Amniotic stem cell (primary cell): ENCODE data around the gene VSX2.

ENCODE experiments used
- DNase-seq: peaks from one replicate; lab custom pipeline; 2025; lab: John Stamatoyannopoulos, UW

VSX2 gene

GRCh38 chr14:74221741-74222140 lies 17.5 kb upstream of the VSX2 start:
- no peak for DNase-seq

GRCh38 chr14:74223016-74223415 lies 16.2 kb upstream of the VSX2 start:
- DNase-seq = no peak

- no peak for DNase-seq
Observed at GRCh38 chr14:74231784-74232183, 7.5 kb upstream of the VSX2 start.

- DNase-seq = no peak
Observed at GRCh38 chr14:74235017-74235416, 4.2 kb upstream of the VSX2 start.

- DNase-seq = no peak
Observed at GRCh38 chr14:74237441-74237840, 1.8 kb upstream of the VSX2 start.

- DNase-seq = no peak
Observed at GRCh38 chr14:74239848-74240793, 872 bp downstream of the VSX2 start.

- no peak for DNase-seq
Observed at GRCh38 chr14:74240794-74241651, 1.8 kb downstream of the VSX2 start.

- DNase-seq = no peak
Observed at GRCh38 chr14:74241652-74242017, 2.4 kb downstream of the VSX2 start.

GRCh38 chr14:74242021-74242779 lies 3.0 kb downstream of the VSX2 start:
- no peak for DNase-seq

- DNase-seq = no peak
Observed at GRCh38 chr14:74242780-74243042, 3.5 kb downstream of the VSX2 start.

GRCh38 chr14:74243051-74243450 lies 3.8 kb downstream of the VSX2 start:
- no peak for DNase-seq

- DNase-seq = no peak
Observed at GRCh38 chr14:74244115-74244514, 4.9 kb downstream of the VSX2 start.

GRCh38 chr14:74245292-74245691 lies 6.0 kb downstream of the VSX2 start:
- DNase-seq = no peak

GRCh38 chr14:74246542-74246941 lies 7.3 kb downstream of the VSX2 start:
- no peak for DNase-seq

- no peak for DNase-seq
Observed at GRCh38 chr14:74248017-74248416, 8.8 kb downstream of the VSX2 start.

GRCh38 chr14:74249433-74250375 lies 10.5 kb downstream of the VSX2 start:
- DNase-seq = no peak

GRCh38 chr14:74255281-74255680 lies 16.0 kb downstream of the VSX2 start:
- no peak for DNase-seq

GRCh38 chr14:74257078-74257940 lies 18.1 kb downstream of the VSX2 start:
- no peak for DNase-seq

GRCh38 chr14:74257941-74258763 lies 18.9 kb downstream of the VSX2 start:
- no peak for DNase-seq

GRCh38 chr14:74258764-74259035 lies 19.5 kb downstream of the VSX2 start:
- DNase-seq = no peak
